K562 (cell line): Measurements from ENCODE around the gene HYOU1. TPM values are rescaled to one million over a fixed set of nuclear protein-coding genes. Genes with fewer than 3 reads are reported as not detected.

ENCODE experiments used
- ATAC-seq: fragments of 200-7000 bp; cut with Tn5 transposase; 3 replicates; pipeline ENCODE4 v1.9.1; 2020; ENCODE audit warnings: moderate library complexity
- BruUV-seq: library from RNA; stranded (reverse); fragments of 400-500 nt; replicated peaks from 2 replicates; lab custom pipeline; 2021; lab: Mats Ljungman, UMichigan
- CTCF ChIA-PET: fragments of 300-600 bp; formaldehyde crosslinking; extraction: SDS; loops from one replicate; lab custom pipeline; 2021; ENCODE audit warnings: low intra/inter-chr PET ratio; lab: Yijun Ruan, JAX
- POLR2A ChIA-PET: fragments of 300-600, 350-650 bp; sonication (Branson Sonifier 250); formaldehyde crosslinking; extraction: SDS; loops from one replicate; lab custom pipeline; 2021; ENCODE audit warnings: antibody characterized with exemption, inconsistent platforms; lab: Yijun Ruan, JAX
- DNase-seq, 4 experiments: peaks; one replicate each; pipeline versions ENCODE4 v3.0.0 to v3.0.0-alpha.2; 2011 to 2018; ENCODE audit warnings: low spot score in 3 of 4, mixed read lengths in 3 of 4; ENCODE audit errors: extremely low read depth in 1 of 4
- FAIRE-seq: peaks from 2 replicates; lab custom pipeline; 2011; peaks lifted over from hg19 to GRCh38; lab: Jason Lieb, UNC
- H2AFZ ChIP-seq: 2 replicates; pipeline ENCODE4 v1.6.0; 2011; ENCODE audit warnings: low read depth, low read length, control low read depth, inconsistent platforms
- H3K27ac ChIP-seq: fragments of 200-600 bp; 3 replicates; pipeline ENCODE4 v1.8.0; 2011; ENCODE audit warnings: low read depth, mild to moderate bottlenecking, control low read depth, inconsistent platforms, low read length, moderate library complexity, mixed read lengths; ENCODE audit errors: extremely low read depth
- H3K27me3 ChIP-seq, 2 experiments: fragments of 300-600 bp in 1 of 2; 2 replicates in 1 of 2; 3 replicates in 1 of 2; pipeline versions ENCODE4 v1.6.0 to v1.8.0; 2011; ENCODE audit warnings: inconsistent platforms in 2 of 2, low read length in 2 of 2, mild to moderate bottlenecking in 1 of 2, mixed read lengths in 1 of 2, moderate library complexity in 1 of 2; ENCODE audit not compliant: control insufficient read depth in 2 of 2, insufficient read depth in 2 of 2
- H3K36me3 ChIP-seq: fragments of 300-600 bp; 3 replicates; pipeline ENCODE4 v1.8.0; 2011; ENCODE audit warnings: mild to moderate bottlenecking, low read length, inconsistent platforms; ENCODE audit not compliant: control insufficient read depth, insufficient read depth
- H3K4me1 ChIP-seq, 2 experiments: fragments of 200-600 bp in 1 of 2; replicated peaks in 1 of 2; 2 replicates in 1 of 2; 3 replicates in 1 of 2; pipeline versions ENCODE4 v1.5.1 to v1.8.0; 2011; ENCODE audit warnings: inconsistent platforms in 2 of 2, low read length in 2 of 2, mild to moderate bottlenecking in 1 of 2, mixed read lengths in 1 of 2, moderate library complexity in 1 of 2; ENCODE audit not compliant: control insufficient read depth in 2 of 2, insufficient read depth in 2 of 2
- H3K4me2 ChIP-seq: 2 replicates; pipeline ENCODE4 v1.6.1; 2011; ENCODE audit warnings: low read length, control low read depth, inconsistent platforms, mixed read lengths; ENCODE audit not compliant: insufficient read depth
- H3K4me3 ChIP-seq: fragments of 200-600 bp; sonication (generic), shearing (Covaris generic); 2 replicates; pipeline ENCODE4 v1.5.1; 2016; ENCODE audit warnings: control low read depth, inconsistent platforms
- H3K79me2 ChIP-seq: fragments of 200-600 bp; 3 replicates; pipeline ENCODE4 v1.8.0; 2011; ENCODE audit warnings: low read length, inconsistent platforms; ENCODE audit not compliant: control insufficient read depth, insufficient read depth
- H3K9ac ChIP-seq, 2 experiments: 2 replicates each; pipeline versions ENCODE4 v1.6.0 to v1.6.1; 2011; ENCODE audit warnings: low read depth in 2 of 2, low read length in 2 of 2, control low read depth in 1 of 2, inconsistent platforms in 1 of 2, mild to moderate bottlenecking in 1 of 2, mixed read lengths in 1 of 2; ENCODE audit not compliant: insufficient read depth in 1 of 2
- H3K9me1 ChIP-seq: one replicate; pipeline ENCODE4 v1.6.0; 2011; ENCODE audit warnings: inconsistent platforms, mild to moderate bottlenecking, low read length, moderate library complexity; ENCODE audit not compliant: control insufficient read depth, insufficient read depth
- H3K9me3 ChIP-seq: replicated peaks from 2 replicates; pipeline ENCODE4 v1.5.1; 2011; ENCODE audit warnings: low read depth, low read length, inconsistent platforms; ENCODE audit not compliant: control insufficient read depth, insufficient read depth
- H4K20me1 ChIP-seq: replicated peaks from 2 replicates; pipeline ENCODE4 v1.6.1; 2011; ENCODE audit warnings: low read length, inconsistent platforms, mixed read lengths; ENCODE audit not compliant: control insufficient read depth, insufficient read depth
- BMI1 ChIP-seq: fragments of 150-350 bp; IDR thresholded peaks from 2 replicates; pipeline ENCODE4 v1.6.1; 2014; ENCODE audit warnings: low read length
- GTF2F1 ChIP-seq: IDR thresholded peaks from 2 replicates; pipeline ENCODE4 v1.6.1; 2011; ENCODE audit warnings: low read depth, low read length, improper control_type of control experiment
- HLTF ChIP-seq: fragments of 450-650 bp; IDR thresholded peaks from 2 replicates; pipeline ENCODE4 v1.6.1; 2016
- KDM5B ChIP-seq: fragments of 200-600 bp; sonication (generic); IDR thresholded peaks from 2 replicates; pipeline ENCODE4 v1.6.1; 2012; ENCODE audit warnings: low read depth, mild to moderate bottlenecking, moderate library complexity, low read length, control low read depth, inconsistent platforms; ENCODE audit not compliant: insufficient replicate concordance
- LEF1 ChIP-seq: fragments of 450-650 bp; IDR thresholded peaks from 2 replicates; pipeline ENCODE4 v1.6.1; 2016; ENCODE audit warnings: mild to moderate bottlenecking
- MEF2A ChIP-seq: IDR thresholded peaks from 2 replicates; pipeline ENCODE4 v1.6.1; 2011; ENCODE audit warnings: low read depth, mild to moderate bottlenecking, low read length, moderate library complexity; ENCODE audit not compliant: control insufficient read depth
- PYGO2 ChIP-seq: fragments of 450-650 bp; IDR thresholded peaks from 2 replicates; pipeline ENCODE4 v1.6.1; 2016; ENCODE audit warnings: mild to moderate bottlenecking, missing genetic modification characterization, moderate library complexity, missing compliant biosample characterization
- SAFB2 ChIP-seq: fragments of 200-400 bp; formaldehyde crosslinking; IDR thresholded peaks from 2 replicates; pipeline ENCODE4 v1.6.1; 2018; ENCODE audit warnings: borderline replicate concordance, low read length, low read depth, moderate library complexity; ENCODE audit not compliant: severe bottlenecking
- ZFP30 ChIP-seq: fragments of 250-450 bp; sonication (Bioruptor Pico); IDR thresholded peaks from 2 replicates; pipeline ENCODE4 v1.8.0; 2022; ENCODE audit warnings: moderate library complexity, mild to moderate bottlenecking, inconsistent platforms, borderline replicate concordance
- ZNF133 ChIP-seq: fragments of 250-450 bp; sonication (Bioruptor Pico); IDR thresholded peaks from 2 replicates; pipeline ENCODE4 v1.4.0; 2020; ENCODE audit warnings: mild to moderate bottlenecking
- ZNF134 ChIP-seq: fragments of 250-450 bp; sonication (Bioruptor Pico); conservative IDR thresholded peaks from 2 replicates; pipeline ENCODE4 v1.4.0; 2020
- ZNF764 ChIP-seq: fragments of 250-450 bp; sonication (Bioruptor Pico); IDR thresholded peaks from 2 replicates; pipeline ENCODE4 v1.4.0; 2020; ENCODE audit warnings: low read depth, mild to moderate bottlenecking, moderate library complexity
- WGBS: fragments of 100-300 bp; shearing (Covaris generic); methylation state at CpG from one replicate; pipeline ENCODE4 v1.1.6; 2016; ENCODE audit warnings: low coverage, mixed read lengths; ENCODE audit not compliant: insufficient coverage; ENCODE audit errors: missing lambda C conversion rate; 5-methylcytosine and 5-hydroxymethylcytosine counted together
- in situ Hi-C: fragments of 300-500 bp; cut with MboI; formaldehyde crosslinking; loops from 4 replicates; pipeline ENCODE4 v1.15.0; 2018; ENCODE audit warnings: inconsistent platforms, mixed read lengths
- intact Hi-C: fragments of 100-400 bp; cut with micrococcal nuclease; formaldehyde crosslinking; loops from 2 replicates; pipeline ENCODE4 v1.14.2; 2022
- polyA plus RNA-seq, 8 experiments: library from polyadenylated mRNA; depleted of rRNA in 4 of 8; stranded (reverse) in 5 of 8; unstranded in 3 of 8; fragments of >200 nt; fragmentation: Nextera tagmentation in 2 of 8; fragmentation: Illumina TruSeq in 1 of 8; extraction: Ambion mirVana in 2 of 8; extraction: Trizol in 1 of 8; gene quantifications; 2 replicates each; pipeline versions ENCODE4 v1.2.1 to v1.2.3, GENCODE V29; 2011 to 2014; ENCODE audit warnings: inconsistent platforms in 1 of 8, missing spikeins in 1 of 8
- total RNA-seq, 7 experiments: library from RNA; depleted of rRNA in 6 of 7; stranded (reverse); fragments of >200 nt in 6 of 7; fragmentation: Illumina TruSeq in 2 of 7; extraction: Trizol in 2 of 7; gene quantifications; 2 replicates each; pipeline versions ENCODE4 v1.2.1 to v1.2.3, GENCODE V29; 2011 to 2021; ENCODE audit warnings: low replicate concordance in 1 of 7
- TF ChIP-seq, protein P1 (sequence below): fragments of 250-450 bp; sonication (Bioruptor Pico); IDR thresholded peaks from 2 replicates; pipeline ENCODE4 v1.5.0; 2020; ENCODE audit warnings: mild to moderate bottlenecking
- TF ChIP-seq, protein P2 (sequence below): fragments of 150-350 bp; conservative IDR thresholded peaks from 2 replicates; pipeline ENCODE4 v1.6.1; 2014; ENCODE audit warnings: low read length

Gene HYOU1
- total and polyA plus RNA-seq, 9 of the 15 experiments (the other 6 are each of a cell fraction or from before 2014, with no cell fraction given) = 19.5 to 197 (median 128) TPM

DNA sequence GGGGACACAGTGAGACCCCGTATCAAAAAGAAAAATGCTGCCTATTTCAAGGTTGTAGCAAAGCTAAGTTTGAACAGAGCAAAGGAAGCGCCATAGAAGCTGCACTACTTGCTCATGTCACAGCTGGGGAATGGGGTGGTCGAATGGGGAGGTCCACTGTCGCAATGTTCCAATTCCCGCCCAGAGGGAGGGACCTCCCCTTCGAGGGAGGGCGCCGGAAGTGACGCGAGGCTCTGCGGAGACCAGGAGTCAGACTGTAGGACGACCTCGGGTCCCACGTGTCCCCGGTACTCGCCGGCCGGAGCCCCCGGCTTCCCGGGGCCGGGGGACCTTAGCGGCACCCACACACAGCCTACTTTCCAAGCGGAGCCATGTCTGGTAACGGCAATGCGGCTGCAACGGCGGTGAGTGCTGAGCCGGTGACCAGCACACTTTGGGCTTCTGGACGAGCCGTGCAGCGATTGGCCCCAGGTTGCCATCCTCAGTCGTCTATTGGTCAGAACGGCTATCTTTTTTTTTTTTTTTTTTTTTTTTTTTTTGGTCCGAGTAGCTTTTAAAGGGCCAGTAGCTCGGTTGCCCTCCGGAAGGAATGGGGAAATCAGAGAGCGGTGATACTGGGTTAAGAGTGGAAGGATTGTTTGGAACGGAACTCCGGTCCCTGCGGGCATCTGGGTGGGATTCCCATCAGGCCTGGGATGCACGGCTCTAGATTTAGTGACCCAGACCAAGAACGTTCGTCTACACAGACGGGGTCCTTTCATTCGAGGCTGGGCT is 27.8 kb upstream of the HYOU1 start, which contains the start of gene HMBS:
Gene HMBS, plus strand, starts transcription at position 219 of the 774 bp plus-strand sequence. Its CDS starts 153 bp downstream, at position 372.
- Histone ChIP-seq H3K36me3 (peaks cover 44% of the 10 kb centered on the region), H4K20me1 (no peaks in the 10 kb centered on the region), H3K9me3 (no peaks in the 10 kb centered on the region), H2AFZ (peak within 1 kb of the TSS; percentile 91), H3K4me1 (peaks cover 25 to 42% of the 10 kb centered on the region in 2 experiments; a peak in 4 of 5 replicates), H3K27ac (peak within 1 kb of the TSS; percentile 99), H3K79me2 (peaks cover 48% of the 10 kb centered on the region), H3K9ac (peak within 1 kb of the TSS; percentile 91 to 93), H3K4me3 (peak within 1 kb of the TSS; percentile 79), H3K27me3 (no peaks in the 10 kb centered on the region), H3K9me1 (no peaks in the 10 kb centered on the region), H3K4me2 (peak within 1 kb of the TSS; percentile 96)
- in situ Hi-C loops = no loop called here
- FAIRE-seq (peak; percentile 90), ATAC-seq (peak; percentile 82), DNase-seq (peak; percentile 86 to 98 (median 88))
- ChIA-PET CTCF (no interaction called here), POLR2A (interaction anchor here (0.6 to 5.8 kb wide), 18 partner anchors 9 to 1259 kb away, joined by 3 to 61 read pairs (median 4); partner anchors contain the start of genes C2CD2L, DPAGT1, HYOU1 and VPS11)
- intact Hi-C loops = loop anchor here (2.0 to 5.0 kb wide), 2 partner anchors 18 to 68 kb away; partner anchors contain the start of genes RPS25, TRAPPC4 and VPS11
- BruUV-seq = no TSS peak
- WGBS = under 1% methylated on average over 41 of the region's 45 CpGs
- TF ChIP-seq KDM5B (peak; percentile 71), LEF1 (no peak), ZNF764 (no peak), HLTF (no peak), MEF2A (no peak), GTF2F1 (no peak), SAFB2 (no peak), BMI1 (no peak), ZNF134 (CRISPR knock-in tag) (no peak), ZNF133 (CRISPR knock-in tag) (no peak), PYGO2 (tag) (no peak), ZFP30 (CRISPR knock-in tag) (no peak)
- TF ChIP-seq, protein P1, sequence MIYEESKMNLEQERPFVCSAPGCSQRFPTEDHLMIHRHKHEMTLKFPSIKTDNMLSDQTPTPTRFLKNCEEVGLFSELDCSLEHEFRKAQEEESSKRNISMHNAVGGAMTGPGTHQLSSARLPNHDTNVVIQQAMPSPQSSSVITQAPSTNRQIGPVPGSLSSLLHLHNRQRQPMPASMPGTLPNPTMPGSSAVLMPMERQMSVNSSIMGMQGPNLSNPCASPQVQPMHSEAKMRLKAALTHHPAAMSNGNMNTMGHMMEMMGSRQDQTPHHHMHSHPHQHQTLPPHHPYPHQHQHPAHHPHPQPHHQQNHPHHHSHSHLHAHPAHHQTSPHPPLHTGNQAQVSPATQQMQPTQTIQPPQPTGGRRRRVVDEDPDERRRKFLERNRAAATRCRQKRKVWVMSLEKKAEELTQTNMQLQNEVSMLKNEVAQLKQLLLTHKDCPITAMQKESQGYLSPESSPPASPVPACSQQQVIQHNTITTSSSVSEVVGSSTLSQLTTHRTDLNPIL = no peak
- TF ChIP-seq, protein P2, sequence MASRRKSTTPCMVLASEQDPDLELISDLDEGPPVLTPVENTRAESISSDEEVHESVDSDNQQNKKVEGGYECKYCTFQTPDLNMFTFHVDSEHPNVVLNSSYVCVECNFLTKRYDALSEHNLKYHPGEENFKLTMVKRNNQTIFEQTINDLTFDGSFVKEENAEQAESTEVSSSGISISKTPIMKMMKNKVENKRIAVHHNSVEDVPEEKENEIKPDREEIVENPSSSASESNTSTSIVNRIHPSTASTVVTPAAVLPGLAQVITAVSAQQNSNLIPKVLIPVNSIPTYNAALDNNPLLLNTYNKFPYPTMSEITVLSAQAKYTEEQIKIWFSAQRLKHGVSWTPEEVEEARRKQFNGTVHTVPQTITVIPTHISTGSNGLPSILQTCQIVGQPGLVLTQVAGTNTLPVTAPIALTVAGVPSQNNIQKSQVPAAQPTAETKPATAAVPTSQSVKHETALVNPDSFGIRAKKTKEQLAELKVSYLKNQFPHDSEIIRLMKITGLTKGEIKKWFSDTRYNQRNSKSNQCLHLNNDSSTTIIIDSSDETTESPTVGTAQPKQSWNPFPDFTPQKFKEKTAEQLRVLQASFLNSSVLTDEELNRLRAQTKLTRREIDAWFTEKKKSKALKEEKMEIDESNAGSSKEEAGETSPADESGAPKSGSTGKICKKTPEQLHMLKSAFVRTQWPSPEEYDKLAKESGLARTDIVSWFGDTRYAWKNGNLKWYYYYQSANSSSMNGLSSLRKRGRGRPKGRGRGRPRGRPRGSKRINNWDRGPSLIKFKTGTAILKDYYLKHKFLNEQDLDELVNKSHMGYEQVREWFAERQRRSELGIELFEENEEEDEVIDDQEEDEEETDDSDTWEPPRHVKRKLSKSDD = no peak
